Measurements from ENCODE around the gene GIT2.
A peak's percentile ranks its signal among the peaks of the same experiment; 100 is the strongest.

The GIT2 gene

DNA sequence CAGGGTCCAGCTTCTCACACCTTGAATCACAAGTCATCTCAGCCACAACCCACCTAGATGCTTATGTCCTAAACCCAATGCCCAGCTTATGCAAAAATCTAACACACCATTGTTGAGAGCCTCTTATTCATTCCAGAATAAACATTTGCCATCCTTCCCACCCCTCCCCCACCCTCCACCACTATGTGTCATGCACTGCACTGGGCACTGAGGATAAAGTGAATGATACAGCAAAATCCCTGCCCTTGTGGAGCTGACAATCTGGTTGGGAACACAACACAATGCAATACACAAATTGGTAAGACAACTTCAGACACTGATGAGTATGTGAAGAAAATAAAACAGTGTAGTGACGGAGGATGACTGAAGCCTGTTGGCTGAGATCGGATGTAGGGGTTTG is 114.4 kb downstream of the GIT2 start:
- peaks cover 10 to 25% of the 10 kb centered on the region in 2 donors for H3K4me1 ChIP-seq (ENCODE audit: control insufficient read depth in 1 of 2, insufficient read depth in 2 of 2, low read length in 2 of 2)

DNA sequence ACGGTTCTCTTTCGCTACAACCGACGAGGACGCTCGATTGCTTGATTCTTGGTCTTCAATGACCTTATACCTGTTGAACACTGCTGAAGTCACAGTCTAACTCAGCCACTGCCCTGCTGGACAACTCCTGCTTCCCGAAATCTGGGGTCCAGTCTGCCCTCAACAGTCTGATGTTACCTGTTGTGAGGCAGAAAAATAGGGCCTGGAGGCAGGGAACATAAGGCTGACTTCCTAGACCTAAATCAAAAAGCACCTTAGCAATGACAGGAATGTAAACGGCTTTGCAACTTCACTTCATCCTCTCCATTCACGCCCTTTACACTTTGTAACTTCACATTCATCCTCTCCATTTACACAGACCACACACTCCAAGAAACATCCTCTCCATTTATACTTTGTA is 115.2 kb downstream of the GIT2 start:
- Histone ChIP-seq H3K27me3 (ENCODE audit: low read depth, low read length) (no peaks in the 10 kb centered on the region), H3K36me3 (ENCODE audit: control insufficient read depth in 1 of 2, insufficient read depth in 2 of 2, low read length in 2 of 2) (no peaks in the 10 kb centered on the region), H3K4me1 (ENCODE audit: control insufficient read depth in 1 of 2, insufficient read depth in 2 of 2, low read length in 2 of 2) (peaks cover 10 to 25% of the 10 kb centered on the region in 2 donors), H3K4me3 (ENCODE audit: low read depth in 1 of 2, low read length in 2 of 2) (peak overlapping the region; percentile 59 to 62), H3K27ac (ENCODE audit: low read length) (no peak overlapping the region), H3K9me3 (ENCODE audit: control insufficient read depth in 1 of 2, low read length in 2 of 2) (no peaks in the 10 kb centered on the region)

More for the DNA sequence above, 114.4 kb downstream of the GIT2 start:
- H3K36me3 ChIP-seq (ENCODE audit: control insufficient read depth in 1 of 2, insufficient read depth in 2 of 2, low read length in 2 of 2): no peaks in the 10 kb centered on the region
- no peaks in the 10 kb centered on the region for H3K9me3 ChIP-seq (ENCODE audit: control insufficient read depth in 1 of 2, low read length in 2 of 2)
- H3K27me3 ChIP-seq (ENCODE audit: low read depth, low read length): no peaks in the 10 kb centered on the region
- H3K27ac ChIP-seq (ENCODE audit: low read length): no peak overlapping the region
- no peak overlapping the region for H3K4me3 ChIP-seq (ENCODE audit: low read depth in 1 of 2, low read length in 2 of 2)

DNA sequence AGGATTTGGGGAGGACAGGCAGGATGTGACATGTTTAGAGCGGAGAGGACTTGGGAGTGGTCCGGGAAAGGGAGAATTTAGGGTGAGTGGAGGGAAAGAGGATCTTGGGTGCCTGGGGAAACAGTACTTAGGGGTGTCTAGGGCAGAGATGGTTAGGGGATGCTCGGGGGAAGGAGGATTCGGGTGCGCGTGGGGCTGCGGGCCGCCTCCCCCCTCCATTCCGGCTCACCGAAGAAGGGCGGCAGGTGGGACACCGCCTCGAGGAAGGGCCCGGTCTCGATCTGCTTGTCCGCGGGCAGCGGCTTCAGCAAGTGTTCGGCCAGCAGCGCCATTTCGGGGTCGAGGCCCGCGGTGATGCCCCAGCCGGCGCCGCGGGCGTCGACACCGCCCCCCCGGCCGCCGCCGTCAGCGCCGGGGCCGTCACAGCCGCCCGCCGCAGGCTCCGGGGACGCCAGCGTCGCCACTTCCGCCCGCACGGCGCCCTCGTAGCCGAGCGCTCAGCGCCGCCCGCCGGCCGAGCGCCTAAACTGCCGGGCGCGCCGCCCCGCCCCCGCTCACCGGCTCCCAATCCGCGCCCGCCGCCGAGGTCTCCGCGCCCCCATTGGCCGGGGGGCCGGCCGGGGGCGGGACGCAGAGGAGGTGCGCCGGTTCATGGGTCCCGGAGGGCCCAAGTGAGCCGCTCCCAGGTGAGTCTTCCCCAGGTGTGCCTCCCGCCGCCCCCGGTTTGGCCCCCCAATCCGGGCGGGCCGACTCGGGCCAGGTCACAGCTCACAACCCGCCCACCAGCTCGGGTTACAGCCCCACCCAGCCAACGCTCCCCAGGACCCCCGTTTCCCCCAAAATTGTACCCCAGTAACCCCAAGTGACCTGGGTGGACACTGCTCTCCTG is 115.9 kb downstream of the GIT2 start, which contains the start of gene GLTP:
GLTP (minus strand) TSS at position 499 of the 889 bp plus-strand sequence; CDS start at position 332, 167 bp downstream.
- Histone ChIP-seq H3K4me1 (ENCODE audit: control insufficient read depth in 1 of 2, insufficient read depth in 2 of 2, low read length in 2 of 2) (peaks cover 10 to 25% of the 10 kb centered on the region in 2 donors), H3K27me3 (ENCODE audit: low read depth, low read length) (no peaks in the 10 kb centered on the region), H3K27ac (ENCODE audit: low read length) (peak within 1 kb of the TSS; percentile 61), H3K9me3 (ENCODE audit: control insufficient read depth in 1 of 2, low read length in 2 of 2) (no peaks in the 10 kb centered on the region), H3K36me3 (ENCODE audit: control insufficient read depth in 1 of 2, insufficient read depth in 2 of 2, low read length in 2 of 2) (no peaks in the 10 kb centered on the region), H3K4me3 (ENCODE audit: low read depth in 1 of 2, low read length in 2 of 2) (peak within 1 kb of the TSS; percentile 90 to 94)

All from muscle layer of duodenum (tissue), 2 donors.